Mesenchymal stem cell (in vitro differentiated cells and primary cell): Measurements from ENCODE around the gene C20orf96.

Experiments
- DNase-seq: peaks from one replicate; pipeline ENCODE4 v3.0.0-alpha.2; 2013
- H2AFZ ChIP-seq: one replicate; pipeline ENCODE4 v1.6.1; 2013; ENCODE audit warnings: low read depth, mild to moderate bottlenecking, control low read depth, inconsistent platforms, low read length, moderate library complexity
- H2AK5ac ChIP-seq: 2 replicates; pipeline ENCODE4 v1.6.1; 2013; ENCODE audit warnings: low read length, moderate library complexity, mild to moderate bottlenecking, inconsistent platforms; ENCODE audit not compliant: severe bottlenecking
- H2BK120ac ChIP-seq: one replicate; pipeline ENCODE4 v1.6.1; 2013; ENCODE audit warnings: low read depth, mild to moderate bottlenecking, inconsistent platforms, low read length, moderate library complexity
- H2BK12ac ChIP-seq, 2 experiments: one replicate each; pipeline ENCODE4 v1.6.1; 2013; ENCODE audit warnings: inconsistent platforms in 2 of 2, low read length in 2 of 2, mild to moderate bottlenecking in 2 of 2, moderate library complexity in 2 of 2, control low read depth in 1 of 2
- H2BK15ac ChIP-seq: one replicate; pipeline ENCODE4 v1.6.1; 2013; ENCODE audit warnings: mild to moderate bottlenecking, low read depth, inconsistent platforms; ENCODE audit not compliant: poor library complexity, severe bottlenecking
- H2BK5ac ChIP-seq: 2 replicates; pipeline ENCODE4 v1.6.1; 2013; ENCODE audit warnings: low read depth, mild to moderate bottlenecking, low read length, control low read depth, inconsistent platforms; ENCODE audit not compliant: poor library complexity, severe bottlenecking
- H3K14ac ChIP-seq, 2 experiments: one replicate each; pipeline ENCODE4 v1.6.1; 2013; ENCODE audit warnings: inconsistent platforms in 2 of 2, low read length in 2 of 2, control low read depth in 1 of 2, mild to moderate bottlenecking in 1 of 2, moderate library complexity in 1 of 2
- H3K18ac ChIP-seq, 2 experiments: one replicate each; pipeline ENCODE4 v1.6.1; 2013; ENCODE audit warnings: inconsistent platforms in 2 of 2, low read length in 2 of 2, control low read depth in 1 of 2, low read depth in 1 of 2, mild to moderate bottlenecking in 1 of 2
- H3K23ac ChIP-seq, 2 experiments: one replicate each; pipeline ENCODE4 v1.6.1; 2013; ENCODE audit warnings: inconsistent platforms in 2 of 2, low read length in 2 of 2, mild to moderate bottlenecking in 2 of 2, moderate library complexity in 2 of 2, control low read depth in 1 of 2
- H3K27ac ChIP-seq: 2 replicates; pipeline ENCODE4 v1.5.1; 2013; ENCODE audit warnings: mild to moderate bottlenecking, moderate library complexity, low read length, control low read depth, inconsistent platforms; ENCODE audit not compliant: poor library complexity, severe bottlenecking
- H3K27me3 ChIP-seq, 2 experiments: 2 replicates each; pipeline versions ENCODE4 v1.6.1 to v1.7.0; 2013; ENCODE audit warnings: low read length in 2 of 2, mild to moderate bottlenecking in 2 of 2, moderate library complexity in 2 of 2, control low read depth in 1 of 2, inconsistent platforms in 1 of 2; ENCODE audit not compliant: control insufficient read depth in 1 of 2, insufficient read depth in 1 of 2
- H3K36me3 ChIP-seq, 2 experiments: 2 replicates each; pipeline versions ENCODE4 v1.6.1 to v1.7.0; 2013; ENCODE audit warnings: low read length in 2 of 2, control low read depth in 1 of 2, inconsistent platforms in 1 of 2, low read depth in 1 of 2, mild to moderate bottlenecking in 1 of 2; ENCODE audit not compliant: insufficient read depth in 2 of 2, control insufficient read depth in 1 of 2
- H3K4ac ChIP-seq, 2 experiments: one replicate each; pipeline ENCODE4 v1.6.1; 2013; ENCODE audit warnings: inconsistent platforms in 2 of 2, low read length in 2 of 2, mild to moderate bottlenecking in 2 of 2, moderate library complexity in 2 of 2, control low read depth in 1 of 2, low read depth in 1 of 2
- H3K4me1 ChIP-seq: 2 replicates; pipeline ENCODE4 v1.6.1; 2013; ENCODE audit warnings: low read depth, low read length, control low read depth; ENCODE audit not compliant: control insufficient read depth, insufficient read depth
- H3K4me2 ChIP-seq: 2 replicates; pipeline ENCODE4 v1.6.1; 2013; ENCODE audit warnings: low read length, mild to moderate bottlenecking, inconsistent platforms; ENCODE audit not compliant: poor library complexity, severe bottlenecking
- H3K4me3 ChIP-seq, 2 experiments: 2 replicates each; pipeline versions ENCODE4 v1.5.1 to v1.7.0; 2013; ENCODE audit warnings: low read length in 2 of 2, mild to moderate bottlenecking in 2 of 2, control low read depth in 1 of 2, low read depth in 1 of 2; ENCODE audit not compliant: insufficient read depth in 1 of 2
- H3K79me1 ChIP-seq: replicated peaks from 2 replicates; pipeline ENCODE4 v1.6.1; 2013; ENCODE audit warnings: mild to moderate bottlenecking, control low read depth, low read length, inconsistent platforms; ENCODE audit not compliant: poor library complexity, severe bottlenecking
- H3K9ac ChIP-seq: 2 replicates; pipeline ENCODE4 v1.7.0; 2013; ENCODE audit warnings: mild to moderate bottlenecking, low read length, moderate library complexity
- H3K9me3 ChIP-seq: 2 replicates; pipeline ENCODE4 v1.7.0; 2013; ENCODE audit warnings: mild to moderate bottlenecking, low read length; ENCODE audit not compliant: control insufficient read depth
- H4K8ac ChIP-seq: one replicate; pipeline ENCODE4 v1.6.1; 2013; ENCODE audit warnings: inconsistent platforms, mild to moderate bottlenecking, low read length, moderate library complexity
- H4K91ac ChIP-seq: one replicate; pipeline ENCODE4 v1.6.1; 2013; ENCODE audit warnings: mild to moderate bottlenecking, low read length, inconsistent platforms
- WGBS: methylation state at CpG from one replicate; pipeline ENCODE4 v1.1.7; 2013; ENCODE audit warnings: mixed read lengths; 5-methylcytosine and 5-hydroxymethylcytosine counted together

C20orf96 gene

GRCh38 chr20:325889-326644 lies 35.5 kb upstream of the C20orf96 start:
- H4K91ac ChIP-seq: peak overlapping the region; percentile 93
- 0% methylated on average over 75 of the region's 103 CpGs for WGBS
- H3K23ac ChIP-seq: peak overlapping the region; percentile 1 to 100

GRCh38 chr20:325045-325888 lies 34.7 kb upstream of the C20orf96 start, which contains the start of gene SOX12:
Gene SOX12 (plus strand): TSS chr20:325552. CDS start chr20:325925, 373 bp downstream.
- WGBS: under 1% methylated on average over 70 of the region's 106 CpGs
- peak; percentile 95 for DNase-seq
- peak within 1 kb of the TSS; percentile 87 for H2BK5ac ChIP-seq

More at GRCh38 chr20:325889-326644, 35.5 kb upstream of the C20orf96 start:
- Histone ChIP-seq H2BK15ac (peak overlapping the region; percentile 90), H3K14ac (peak overlapping the region; percentile 1 to 99), H3K36me3 (peaks cover 3 to 18% of the 10 kb centered on the region in 2 experiments), H4K8ac (peak overlapping the region; percentile 75), H3K4me3 (peak overlapping the region; percentile 88 to 96), H3K9me3 (no peaks in the 10 kb centered on the region), H3K18ac (peak overlapping the region; percentile 91 to 98), H3K79me1 (peaks cover 7% of the 10 kb centered on the region), H3K4me2 (peak overlapping the region; percentile 77), H3K27me3 (no peaks in the 10 kb centered on the region), H3K9ac (peak overlapping the region; percentile 88), H3K27ac (peak overlapping the region; percentile 95), H2AK5ac (no peak overlapping the region), H2BK5ac (peak overlapping the region; percentile 87), H3K4ac (peak overlapping the region; percentile 92 to 100), H3K4me1 (peaks cover 31% of the 10 kb centered on the region), H2AFZ (no peak overlapping the region), H2BK12ac (peak overlapping the region; percentile 82 to 95), H2BK120ac (peak overlapping the region; percentile 97)
- DNase-seq: peak; percentile 79

GRCh38 chr20:324177-325044 lies 33.9 kb upstream of the C20orf96 start:
- peak; percentile 89 for DNase-seq
- H3K9me3 ChIP-seq: peaks cover 5% of the 10 kb centered on the region
- H3K4me2 ChIP-seq: peak overlapping the region; percentile 99
- H2AK5ac ChIP-seq: peak overlapping the region; percentile 21
- H2BK5ac ChIP-seq: peak overlapping the region; percentile 67
- peak overlapping the region; percentile 77 for H4K8ac ChIP-seq
- peak overlapping the region; percentile 97 for H2BK15ac ChIP-seq
- peak overlapping the region; percentile 83 to 87 for H3K4ac ChIP-seq
- H3K14ac ChIP-seq: peak overlapping the region in 1 of 2 experiments; percentile 87
- WGBS: 0% methylated on average over 56 of the region's 69 CpGs
- no peaks in the 10 kb centered on the region for H3K27me3 ChIP-seq
- H2BK120ac ChIP-seq: peak overlapping the region; percentile 87
- H3K18ac ChIP-seq: peak overlapping the region; percentile 90 to 97
- H3K23ac ChIP-seq: peak overlapping the region in 1 of 2 experiments; percentile 81
- H3K9ac ChIP-seq: peak overlapping the region; percentile 88
- H2BK12ac ChIP-seq: peak overlapping the region; percentile 82 to 92
- H3K79me1 ChIP-seq: no peaks in the 10 kb centered on the region
- H2AFZ ChIP-seq: peak overlapping the region; percentile 85
- peaks cover 19% of the 10 kb centered on the region for H3K4me1 ChIP-seq
- H3K36me3 ChIP-seq: peaks cover 9% of the 10 kb centered on the region in 2 experiments
- H3K27ac ChIP-seq: peak overlapping the region; percentile 94
- peak overlapping the region; percentile 95 for H4K91ac ChIP-seq
- H3K4me3 ChIP-seq: peak overlapping the region; percentile 68 to 92

More at GRCh38 chr20:325045-325888, 34.7 kb upstream of the C20orf96 start, which contains the start of gene SOX12:
- H3K9ac ChIP-seq: peak within 1 kb of the TSS; percentile 88
- peak within 1 kb of the TSS; percentile 95 for H4K91ac ChIP-seq
- H3K79me1 ChIP-seq: peaks cover 6% of the 10 kb centered on the region
- H3K27ac ChIP-seq: peak within 1 kb of the TSS; percentile 95
- H3K27me3 ChIP-seq: no peaks in the 10 kb centered on the region
- peak within 1 kb of the TSS; percentile 82 to 95 for H2BK12ac ChIP-seq
- peak within 1 kb of the TSS; percentile 1 to 99 for H3K14ac ChIP-seq
- peak within 1 kb of the TSS; percentile 91 for H2BK15ac ChIP-seq
- H3K4ac ChIP-seq: peak within 1 kb of the TSS; percentile 92 to 100
- peak within 1 kb of the TSS; percentile 75 for H4K8ac ChIP-seq
- peak within 1 kb of the TSS; percentile 98 for H3K18ac ChIP-seq
- peaks cover 3% of the 10 kb centered on the region for H3K9me3 ChIP-seq
- H3K36me3 ChIP-seq: peaks cover 7 to 16% of the 10 kb centered on the region in 2 experiments
- peak within 1 kb of the TSS; percentile 99 for H2BK120ac ChIP-seq
- H2AK5ac ChIP-seq: peak within 1 kb of the TSS; percentile 21
- H2AFZ ChIP-seq: peak within 1 kb of the TSS; percentile 51
- H3K23ac ChIP-seq: peak within 1 kb of the TSS in 1 of 2 experiments; percentile 100
- H3K4me1 ChIP-seq: peaks cover 25% of the 10 kb centered on the region
- peak within 1 kb of the TSS; percentile 99 for H3K4me2 ChIP-seq
- H3K4me3 ChIP-seq: peak within 1 kb of the TSS; percentile 88 to 96
